DND-41 (cell line): ENCODE measurements around the gene CROT.

ENCODE experiments used
- ATAC-seq: fragments of 200-7000 bp; cut with Tn5 transposase; 3 replicates; pipeline ENCODE4 v1.9.1; 2021; ENCODE audit warnings: low read depth; ENCODE audit not compliant: insufficient read depth
- DNase-seq: peaks from one replicate; pipeline ENCODE4 v3.0.0-alpha.2; 2020
- H2AFZ ChIP-seq: 2 replicates; pipeline ENCODE4 v1.6.0; 2012; ENCODE audit warnings: low read depth, low read length
- H3K27ac ChIP-seq: 2 replicates; pipeline ENCODE4 v1.5.1; 2012; ENCODE audit warnings: low read length, inconsistent platforms
- H3K27me3 ChIP-seq: fragments of 200-600 bp; sonication (generic); 2 replicates; pipeline ENCODE4 v1.6.0; 2012; ENCODE audit warnings: low read length, mild to moderate bottlenecking, inconsistent platforms; ENCODE audit not compliant: insufficient read depth, poor library complexity
- H3K36me3 ChIP-seq: 2 replicates; pipeline ENCODE4 v1.5.1; 2012; ENCODE audit warnings: low read length, inconsistent platforms; ENCODE audit not compliant: insufficient read depth
- H3K4me1 ChIP-seq: 2 replicates; pipeline ENCODE4 v1.5.1; 2012; ENCODE audit warnings: mild to moderate bottlenecking, low read length; ENCODE audit not compliant: insufficient read depth
- H3K4me2 ChIP-seq: 2 replicates; pipeline ENCODE4 v1.6.0; 2012; ENCODE audit warnings: mild to moderate bottlenecking, moderate library complexity, low read length, inconsistent platforms; ENCODE audit not compliant: insufficient read depth
- H3K4me3 ChIP-seq, 2 experiments: fragments of 200-600 bp in 1 of 2; shearing (Covaris generic) in 1 of 2; 2 replicates each; pipeline ENCODE4 v1.5.1; 2012 to 2016; ENCODE audit warnings: inconsistent platforms in 2 of 2, low read length in 2 of 2, mild to moderate bottlenecking in 2 of 2, low read depth in 1 of 2, moderate library complexity in 1 of 2
- H3K79me2 ChIP-seq: 2 replicates; pipeline ENCODE4 v1.6.0; 2012; ENCODE audit warnings: low read length, inconsistent platforms; ENCODE audit not compliant: insufficient read depth
- H3K9ac ChIP-seq: 2 replicates; pipeline ENCODE4 v1.6.0; 2012; ENCODE audit warnings: low read depth, mild to moderate bottlenecking, inconsistent platforms, low read length, moderate library complexity
- H3K9me3 ChIP-seq: 2 replicates; pipeline ENCODE4 v1.5.1; 2012; ENCODE audit warnings: low read length, moderate library complexity, mild to moderate bottlenecking, inconsistent platforms; ENCODE audit not compliant: insufficient read depth, severe bottlenecking
- H4K20me1 ChIP-seq: 2 replicates; pipeline ENCODE4 v1.6.0; 2012; ENCODE audit warnings: low read length; ENCODE audit not compliant: insufficient read depth
- EZH2 ChIP-seq: IDR thresholded peaks from 3 replicates; pipeline ENCODE4 v1.6.1; 2012; ENCODE audit warnings: borderline replicate concordance, low read depth, mild to moderate bottlenecking, moderate library complexity, low read length, inconsistent platforms; ENCODE audit not compliant: severe bottlenecking
- TF ChIP-seq, protein P1 (sequence below): IDR thresholded peaks from 2 replicates; pipeline ENCODE4 v1.5.1; 2012; ENCODE audit warnings: borderline replicate concordance, low read length, moderate library complexity, mild to moderate bottlenecking; ENCODE audit not compliant: poor library complexity, severe bottlenecking; ENCODE audit errors: extremely low read depth

Gene CROT

DNA sequence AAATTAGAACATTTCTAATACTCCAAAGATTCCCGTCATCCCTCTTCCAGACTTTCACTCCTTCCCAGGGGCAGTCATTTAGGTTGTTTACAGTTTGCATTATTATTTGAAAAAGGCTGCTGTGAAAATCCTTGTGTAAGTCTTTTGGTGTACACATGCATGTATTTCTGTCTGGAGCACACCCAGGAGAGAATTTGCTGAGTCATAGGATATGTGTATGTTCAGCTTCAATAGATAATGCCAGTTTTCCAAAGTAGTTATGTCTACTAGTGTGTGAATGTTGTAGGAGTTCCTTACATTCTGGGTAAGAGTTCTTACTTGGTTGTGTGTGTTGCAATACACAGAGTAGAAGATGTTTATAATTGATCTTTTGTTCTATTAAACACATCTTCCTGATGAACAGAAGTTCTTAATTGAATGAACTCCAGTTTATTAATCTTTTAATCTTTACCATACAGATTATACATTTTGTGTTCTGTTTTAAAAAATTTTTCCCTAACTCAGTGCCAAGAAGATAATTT is 25.3 kb downstream of the CROT start:
- H3K36me3 ChIP-seq: peaks cover 15% of the 10 kb centered on the region; the same call in 1 of the 2 replicates
- H3K27ac ChIP-seq: no peak overlapping the region
- no peaks in the 10 kb centered on the region for H3K27me3 ChIP-seq
- H3K9ac ChIP-seq: no peak overlapping the region
- DNase-seq (no peak), ATAC-seq (no peak)
- no peak overlapping the region for H3K4me3 ChIP-seq
- H3K9me3 ChIP-seq: no peaks in the 10 kb centered on the region
- no peaks in the 10 kb centered on the region for H3K4me1 ChIP-seq
- H4K20me1 ChIP-seq: no peaks in the 10 kb centered on the region
- no peaks in the 10 kb centered on the region for H3K79me2 ChIP-seq
- TF ChIP-seq, protein P1, sequence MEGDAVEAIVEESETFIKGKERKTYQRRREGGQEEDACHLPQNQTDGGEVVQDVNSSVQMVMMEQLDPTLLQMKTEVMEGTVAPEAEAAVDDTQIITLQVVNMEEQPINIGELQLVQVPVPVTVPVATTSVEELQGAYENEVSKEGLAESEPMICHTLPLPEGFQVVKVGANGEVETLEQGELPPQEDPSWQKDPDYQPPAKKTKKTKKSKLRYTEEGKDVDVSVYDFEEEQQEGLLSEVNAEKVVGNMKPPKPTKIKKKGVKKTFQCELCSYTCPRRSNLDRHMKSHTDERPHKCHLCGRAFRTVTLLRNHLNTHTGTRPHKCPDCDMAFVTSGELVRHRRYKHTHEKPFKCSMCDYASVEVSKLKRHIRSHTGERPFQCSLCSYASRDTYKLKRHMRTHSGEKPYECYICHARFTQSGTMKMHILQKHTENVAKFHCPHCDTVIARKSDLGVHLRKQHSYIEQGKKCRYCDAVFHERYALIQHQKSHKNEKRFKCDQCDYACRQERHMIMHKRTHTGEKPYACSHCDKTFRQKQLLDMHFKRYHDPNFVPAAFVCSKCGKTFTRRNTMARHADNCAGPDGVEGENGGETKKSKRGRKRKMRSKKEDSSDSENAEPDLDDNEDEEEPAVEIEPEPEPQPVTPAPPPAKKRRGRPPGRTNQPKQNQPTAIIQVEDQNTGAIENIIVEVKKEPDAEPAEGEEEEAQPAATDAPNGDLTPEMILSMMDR: no peak
- no peak for TF ChIP-seq EZH2
- H3K4me2 ChIP-seq: no peak overlapping the region
- no peak overlapping the region for H2AFZ ChIP-seq

DNA sequence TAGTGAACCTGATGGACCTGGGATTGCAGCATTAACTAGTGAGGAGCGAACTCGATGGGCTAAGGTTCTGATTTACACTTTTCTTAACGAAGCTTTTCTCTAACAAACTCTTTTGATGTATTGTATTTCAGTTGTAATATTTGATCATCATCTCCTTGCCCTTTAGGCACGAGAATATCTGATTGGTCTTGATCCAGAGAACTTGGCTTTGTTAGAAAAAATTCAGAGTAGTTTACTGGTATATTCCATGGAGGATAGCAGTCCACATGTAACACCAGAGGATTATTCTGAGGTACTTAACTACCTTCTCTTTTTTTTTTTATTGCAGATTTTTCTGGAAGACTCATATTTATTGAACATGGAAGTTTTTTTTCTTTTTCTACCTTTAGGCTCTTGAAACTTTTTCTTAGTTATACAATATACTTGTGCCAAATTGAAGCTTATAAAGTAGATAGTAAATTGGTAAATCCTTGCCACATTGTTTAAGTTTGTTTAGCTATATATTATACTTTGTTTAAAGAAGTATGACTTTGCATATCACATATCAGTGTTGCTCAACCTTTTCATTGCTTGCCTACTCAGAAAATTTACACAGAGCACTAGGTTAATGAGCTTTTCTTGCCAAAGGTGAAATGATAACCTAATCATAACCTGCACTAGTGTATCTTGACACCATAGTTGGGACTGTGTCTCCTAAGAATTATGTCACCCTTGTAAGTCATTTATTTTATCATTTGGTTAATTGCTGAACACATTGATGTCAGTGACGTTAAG is 30.4 kb downstream of the CROT start:
- Histone ChIP-seq H2AFZ (no peak overlapping the region), H3K9ac (no peak overlapping the region), H3K79me2 (no peaks in the 10 kb centered on the region), H3K4me2 (no peak overlapping the region), H4K20me1 (no peaks in the 10 kb centered on the region), H3K36me3 (peaks cover 3% of the 10 kb centered on the region; the same call in 1 of the 2 replicates), H3K4me3 (no peak overlapping the region), H3K4me1 (no peaks in the 10 kb centered on the region), H3K9me3 (no peaks in the 10 kb centered on the region), H3K27me3 (no peaks in the 10 kb centered on the region), H3K27ac (no peak overlapping the region)
- no peak for TF ChIP-seq EZH2
- TF ChIP-seq, protein P1: no peak
- DNase-seq (no peak), ATAC-seq (no peak)

- TF ChIP-seq, protein P1: no peak
- TF ChIP-seq EZH2: no peak
- peaks cover 12% of the 10 kb centered on the region; the same call in 1 of the 2 replicates for H3K36me3 ChIP-seq
- DNase-seq (no peak), ATAC-seq (no peak)
- no peaks in the 10 kb centered on the region for H3K79me2 ChIP-seq
- H2AFZ ChIP-seq: no peak overlapping the region
- H3K4me3 ChIP-seq: no peak overlapping the region
- no peak overlapping the region for H3K9ac ChIP-seq
- H3K27ac ChIP-seq: no peak overlapping the region
- no peak overlapping the region for H3K4me2 ChIP-seq
- no peaks in the 10 kb centered on the region for H3K27me3 ChIP-seq
- no peaks in the 10 kb centered on the region for H4K20me1 ChIP-seq
- H3K4me1 ChIP-seq: no peaks in the 10 kb centered on the region
- no peaks in the 10 kb centered on the region for H3K9me3 ChIP-seq
Measured at GRCh38 chr7:87380905-87381304, 35.4 kb downstream of the CROT start.
